Measurements from ENCODE around the gene CCDC12. TPM values are rescaled to one million over a fixed set of nuclear protein-coding genes. Genes with fewer than 3 reads are reported as not detected.

Gene CCDC12
- total and polyA plus RNA-seq, 7 donors, result 33.1 to 80.9 (median 41.0) TPM

DNA sequence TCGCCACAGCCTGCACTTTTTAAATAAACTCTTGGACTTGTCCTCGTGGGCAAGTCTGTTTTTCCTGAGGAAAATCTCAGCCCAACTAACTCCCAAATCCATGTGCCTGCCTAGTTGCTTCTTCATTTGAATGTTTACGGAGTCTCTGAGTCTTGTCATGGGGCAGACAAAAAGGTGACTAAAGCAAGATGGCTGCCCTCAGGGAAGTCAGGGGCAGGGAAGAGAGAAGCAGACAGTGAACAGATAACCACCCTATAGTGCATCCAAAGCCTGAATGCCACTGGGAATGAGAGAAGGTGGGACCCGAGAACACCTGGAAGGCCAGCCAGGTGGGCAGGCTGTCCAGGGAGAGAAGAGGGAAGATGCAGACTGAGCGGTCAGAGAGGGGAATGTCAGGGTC, 21.4 kb downstream of the CCDC12 start:
- intact Hi-C loops (cut with DNase I), result no loop called here
- H3K4me1 ChIP-seq, result peaks cover 0 to 90% (median 72%) of the 10 kb centered on the region in 4 donors
- WGBS, 2 donors, result 84 to 90% methylated on average over 5 of the region's 5 CpGs
- H3K4me3 ChIP-seq, result no peak overlapping the region
- TF ChIP-seq, protein P1, sequence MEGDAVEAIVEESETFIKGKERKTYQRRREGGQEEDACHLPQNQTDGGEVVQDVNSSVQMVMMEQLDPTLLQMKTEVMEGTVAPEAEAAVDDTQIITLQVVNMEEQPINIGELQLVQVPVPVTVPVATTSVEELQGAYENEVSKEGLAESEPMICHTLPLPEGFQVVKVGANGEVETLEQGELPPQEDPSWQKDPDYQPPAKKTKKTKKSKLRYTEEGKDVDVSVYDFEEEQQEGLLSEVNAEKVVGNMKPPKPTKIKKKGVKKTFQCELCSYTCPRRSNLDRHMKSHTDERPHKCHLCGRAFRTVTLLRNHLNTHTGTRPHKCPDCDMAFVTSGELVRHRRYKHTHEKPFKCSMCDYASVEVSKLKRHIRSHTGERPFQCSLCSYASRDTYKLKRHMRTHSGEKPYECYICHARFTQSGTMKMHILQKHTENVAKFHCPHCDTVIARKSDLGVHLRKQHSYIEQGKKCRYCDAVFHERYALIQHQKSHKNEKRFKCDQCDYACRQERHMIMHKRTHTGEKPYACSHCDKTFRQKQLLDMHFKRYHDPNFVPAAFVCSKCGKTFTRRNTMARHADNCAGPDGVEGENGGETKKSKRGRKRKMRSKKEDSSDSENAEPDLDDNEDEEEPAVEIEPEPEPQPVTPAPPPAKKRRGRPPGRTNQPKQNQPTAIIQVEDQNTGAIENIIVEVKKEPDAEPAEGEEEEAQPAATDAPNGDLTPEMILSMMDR (IDR thresholded peaks at IDR 0.05), result no peak
- TF ChIP-seq EP300 (IDR thresholded peaks at IDR 0.05), result no peak
- no peak for TF ChIP-seq POLR2A (IDR thresholded peaks at IDR 0.05)
- DNase-seq, result no peak
- H3K27ac ChIP-seq, result peak overlapping the region in 1 of 4 donors; percentile 86
- H3K27me3 ChIP-seq, result no peaks in the 10 kb centered on the region
- H3K9me3 ChIP-seq, result no peaks in the 10 kb centered on the region
- H3K36me3 ChIP-seq, result no peaks in the 10 kb centered on the region

DNA sequence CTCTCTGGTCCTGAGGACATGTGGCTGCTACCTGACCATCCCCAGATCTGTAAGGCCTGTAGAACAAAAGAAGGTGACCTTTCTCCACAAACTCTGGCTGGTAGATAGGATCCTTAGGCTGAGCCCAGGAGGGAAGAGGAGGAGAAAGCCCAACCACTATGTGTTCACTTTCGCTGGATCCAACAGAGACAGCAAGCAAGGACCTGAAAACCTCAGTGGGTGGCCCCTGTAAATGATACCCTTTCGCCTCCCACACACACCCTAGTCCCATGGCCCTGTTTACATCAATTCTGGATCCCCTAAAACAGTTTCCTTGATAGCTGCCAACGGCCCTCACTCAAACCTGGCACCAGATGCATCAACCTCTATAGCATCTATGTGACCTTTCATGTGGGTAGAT, 22.4 kb downstream of the CCDC12 start:
- peak overlapping the region in 1 of 4 donors; percentile 39 for H3K27ac ChIP-seq
- intact Hi-C loops (cut with DNase I), result no loop called here
- 67 to 68% methylated on average over 3 of the region's 3 CpGs for WGBS, 2 donors

DNA sequence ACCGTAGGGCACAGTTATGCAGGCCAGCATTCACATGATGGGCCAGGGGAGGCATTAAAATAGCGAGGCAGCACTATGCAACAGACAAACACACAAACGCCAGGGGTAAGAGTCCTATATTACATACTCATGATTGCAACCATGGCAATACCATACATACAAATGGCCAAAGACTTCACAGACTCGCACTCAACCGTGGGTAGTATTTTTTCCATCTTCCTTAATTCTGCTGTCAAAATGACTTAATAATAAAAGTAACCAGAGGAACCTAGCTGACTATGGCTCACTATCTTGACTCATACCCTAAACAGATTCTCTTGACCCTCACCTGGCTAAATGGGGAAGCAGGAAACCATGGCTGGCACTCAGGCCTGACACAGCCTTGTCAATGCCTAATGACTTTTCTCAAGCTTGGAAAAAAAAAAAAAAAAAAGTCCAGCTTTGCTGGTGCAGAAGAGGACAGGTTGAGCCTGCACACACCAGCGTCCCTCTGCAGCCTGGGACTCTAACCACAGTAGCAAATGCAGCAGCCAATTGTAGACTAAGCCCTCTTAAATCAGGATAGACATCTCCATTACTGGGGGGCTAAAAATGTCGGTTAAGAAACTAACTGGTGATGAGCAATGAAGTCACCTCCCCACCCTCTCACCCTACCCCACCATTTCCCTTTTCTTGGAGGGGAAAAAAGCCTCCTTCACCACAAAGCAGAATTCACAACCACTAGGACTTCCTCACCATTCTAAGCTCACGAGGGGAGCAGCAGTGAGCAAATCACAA, 23.1 kb downstream of the CCDC12 start:
- no peaks in the 10 kb centered on the region for H3K36me3 ChIP-seq
- H3K4me3 ChIP-seq, result no peak overlapping the region
- TF ChIP-seq, protein P1 (IDR thresholded peaks at IDR 0.05), result no peak
- TF ChIP-seq POLR2A (IDR thresholded peaks at IDR 0.05) (no peak), EP300 (IDR thresholded peaks at IDR 0.05) (no peak), POLR2AphosphoS5 (IDR thresholded peaks at IDR 0.05) (no peak)
- H3K4me1 ChIP-seq, result peaks cover 0 to 90% (median 72%) of the 10 kb centered on the region in 4 donors
- 55 to 81% methylated on average over 8 of the region's 8 CpGs for whole genome bisulfite sequencing, 2 donors
- no peak for DNase-seq
- no peaks in the 10 kb centered on the region for H3K9me3 ChIP-seq
- peak overlapping the region in 1 of 4 donors; percentile 39 for H3K27ac ChIP-seq
- no peaks in the 10 kb centered on the region for H3K27me3 ChIP-seq
- intact Hi-C loops (cut with DNase I), result no loop called here

More for the DNA sequence above, 22.4 kb downstream of the CCDC12 start:
- no peaks in the 10 kb centered on the region for H3K9me3 ChIP-seq
- no peak for DNase-seq
- H3K27me3 ChIP-seq, result no peaks in the 10 kb centered on the region
- TF ChIP-seq POLR2A (IDR thresholded peaks at IDR 0.05) (no peak), POLR2AphosphoS5 (IDR thresholded peaks at IDR 0.05) (no peak), EP300 (IDR thresholded peaks at IDR 0.05) (no peak)
- TF ChIP-seq, protein P1 (IDR thresholded peaks at IDR 0.05), result no peak
- H3K4me1 ChIP-seq, result peaks cover 0 to 90% (median 72%) of the 10 kb centered on the region in 4 donors
- H3K36me3 ChIP-seq, result no peaks in the 10 kb centered on the region
- no peak overlapping the region for H3K4me3 ChIP-seq

DNA sequence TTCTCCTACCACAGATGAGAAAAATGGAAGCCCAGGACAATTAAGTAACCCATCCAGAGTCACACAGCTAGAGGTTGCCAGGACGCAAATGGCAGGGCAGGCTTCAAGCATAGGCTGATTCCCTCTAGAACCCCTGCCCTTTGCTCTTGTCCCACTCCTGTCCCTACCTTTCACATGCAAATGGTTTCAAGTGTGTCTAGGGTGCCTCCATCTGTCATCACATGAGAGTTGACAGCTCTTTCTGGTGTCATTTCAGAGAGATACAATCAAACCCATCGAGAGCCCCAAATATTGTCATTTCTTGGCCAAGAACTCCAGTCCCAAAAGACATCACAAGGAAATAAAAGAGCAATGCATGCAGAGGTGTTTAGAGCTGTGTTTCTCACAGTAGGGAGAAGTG, 23.7 kb downstream of the CCDC12 start:
- Histone ChIP-seq H3K27me3 (no peaks in the 10 kb centered on the region), H3K27ac (no peak overlapping the region), H3K9me3 (no peaks in the 10 kb centered on the region), H3K36me3 (peaks cover 0 to 1% (median under 1%) of the 10 kb centered on the region in 4 donors), H3K4me3 (no peak overlapping the region), H3K4me1 (peaks cover 0 to 93% (median 71%) of the 10 kb centered on the region in 4 donors)
- no peak for TF ChIP-seq EP300 (IDR thresholded peaks at IDR 0.05)
- TF ChIP-seq POLR2AphosphoS5 (IDR thresholded peaks at IDR 0.05), result no peak
- no peak for TF ChIP-seq POLR2A (IDR thresholded peaks at IDR 0.05)
- TF ChIP-seq, protein P1 (IDR thresholded peaks at IDR 0.05), result no peak
- 88 to 89% methylated on average over 2 of the region's 2 CpGs for whole genome bisulfite sequencing, 2 donors
- intact Hi-C loops (cut with DNase I), result no loop called here
- DNase-seq, result no peak

Data from sigmoid colon (tissue), 7 donors.